NOMO-1 (cell line): ENCODE data around the gene SYTL1.

ENCODE experiments used
- DNase-seq, 2 experiments: peaks; one replicate each; lab custom pipeline; 2025; ENCODE audit not compliant: unreplicated experiment in 2 of 2; lab: John Stamatoyannopoulos, UW

The SYTL1 gene

GRCh38 chr1:27341525-27342252, at the start of gene SYTL1:
SYTL1 (plus strand) TSS chr1:27342022; CDS start chr1:27345335, 3,313 bp downstream.
- DNase-seq, result peak; percentile 78 to 83

GRCh38 chr1:27292106-27292505, 49.7 kb upstream of the SYTL1 start:
- DNase-seq, result no peak

- no peak for DNase-seq
Observed at GRCh38 chr1:27293915-27294314, 47.9 kb upstream of the SYTL1 start.

GRCh38 chr1:27296773-27297291, 45.0 kb upstream of the SYTL1 start:
- peak; percentile 2 to 24 for DNase-seq

- DNase-seq, result no peak
Observed at GRCh38 chr1:27297903-27298302, 43.9 kb upstream of the SYTL1 start.

GRCh38 chr1:27298632-27299384, 43.0 kb upstream of the SYTL1 start:
- no peak for DNase-seq

GRCh38 chr1:27299385-27300271, 42.2 kb upstream of the SYTL1 start:
- DNase-seq, result no peak

- DNase-seq, result peak; percentile 57 to 79
Observed at GRCh38 chr1:27300341-27301051, 41.3 kb upstream of the SYTL1 start.

GRCh38 chr1:27301052-27301422, 40.8 kb upstream of the SYTL1 start:
- no peak for DNase-seq

- DNase-seq, result no peak
Observed at GRCh38 chr1:27301582-27302199, 40.1 kb upstream of the SYTL1 start.

GRCh38 chr1:27302612-27303011, 39.2 kb upstream of the SYTL1 start:
- DNase-seq, result no peak

GRCh38 chr1:27303509-27303908, 38.3 kb upstream of the SYTL1 start:
- no peak for DNase-seq

GRCh38 chr1:27306071-27306470, 35.8 kb upstream of the SYTL1 start:
- no peak for DNase-seq

- DNase-seq, result no peak
Observed at GRCh38 chr1:27306892-27307761, 34.7 kb upstream of the SYTL1 start.

GRCh38 chr1:27307874-27308598, 33.8 kb upstream of the SYTL1 start:
- no peak for DNase-seq

GRCh38 chr1:27314169-27314568, 27.7 kb upstream of the SYTL1 start:
- DNase-seq, result no peak

GRCh38 chr1:27314737-27315136, 27.1 kb upstream of the SYTL1 start:
- DNase-seq, result no peak

GRCh38 chr1:27316860-27317259, 25.0 kb upstream of the SYTL1 start:
- DNase-seq, result no peak
